HepG2 (cell line): ENCODE measurements around the gene BMPR2. TPM values are rescaled to one million over a fixed set of nuclear protein-coding genes. Genes with fewer than 3 reads are reported as not detected.

Experiments
- DDIT3 ChIP-seq: sonication (generic); formaldehyde crosslinking; IDR thresholded peaks from 2 replicates; pipeline ENCODE4 v1.4.0; 2020; ENCODE audit warnings: mild to moderate bottlenecking, missing genetic modification reagents
- GZF1 ChIP-seq: sonication (generic); formaldehyde crosslinking; IDR thresholded peaks from 2 replicates; pipeline ENCODE4 v1.5.1; 2020; ENCODE audit warnings: mild to moderate bottlenecking, missing genetic modification reagents
- HINFP ChIP-seq: sonication (generic); formaldehyde crosslinking; IDR thresholded peaks from 2 replicates; pipeline ENCODE4 v1.4.0; 2020; ENCODE audit warnings: low read depth, mild to moderate bottlenecking, missing genetic modification reagents
- HNRNPK ChIP-seq: fragments of 200-400 bp; formaldehyde crosslinking; IDR thresholded peaks from 2 replicates; pipeline ENCODE4 v1.6.1; 2018; ENCODE audit warnings: low read length, low read depth, moderate library complexity, mild to moderate bottlenecking; ENCODE audit not compliant: poor library complexity, severe bottlenecking
- HOMEZ ChIP-seq: IDR thresholded peaks from 2 replicates; pipeline ENCODE4 v1.6.1; 2016; ENCODE audit warnings: low read depth
- JUNB ChIP-seq: sonication (generic); formaldehyde crosslinking; IDR thresholded peaks from 2 replicates; pipeline ENCODE4 v1.8.0; 2022; ENCODE audit warnings: missing genetic modification reagents, mild to moderate bottlenecking, borderline replicate concordance
- MXD4 ChIP-seq: IDR thresholded peaks from 2 replicates; pipeline ENCODE4 v1.6.1; 2016; ENCODE audit warnings: mild to moderate bottlenecking, missing biosample characterization, missing genetic modification reagents
- PAWR ChIP-seq: sonication (generic); formaldehyde crosslinking; IDR thresholded peaks from 2 replicates; pipeline ENCODE4 v1.4.0; 2020; ENCODE audit warnings: missing genetic modification reagents, mild to moderate bottlenecking, borderline replicate concordance
- PRDM10 ChIP-seq: sonication (generic); formaldehyde crosslinking; IDR thresholded peaks from 2 replicates; pipeline ENCODE4 v1.4.0; 2020; ENCODE audit warnings: low read depth, missing genetic modification reagents
- RARG ChIP-seq: sonication (generic); formaldehyde crosslinking; IDR thresholded peaks from 2 replicates; pipeline ENCODE4 v1.4.0; 2020; ENCODE audit warnings: low read depth, mild to moderate bottlenecking, missing genetic modification reagents
- SIX1 ChIP-seq: sonication (generic); formaldehyde crosslinking; IDR thresholded peaks from 2 replicates; pipeline ENCODE4 v1.4.0; 2020; ENCODE audit warnings: missing genetic modification reagents, borderline replicate concordance
- SRSF1 ChIP-seq: fragments of 200-400 bp; formaldehyde crosslinking; optimal IDR thresholded peaks from 2 replicates; pipeline ENCODE3; 2017; ENCODE audit warnings: mild to moderate bottlenecking, low read depth, low read length, moderate library complexity
- TERF1 ChIP-seq: sonication (generic); formaldehyde crosslinking; IDR thresholded peaks from 2 replicates; pipeline ENCODE4 v1.8.0; 2022; ENCODE audit warnings: mild to moderate bottlenecking, missing genetic modification reagents, moderate library complexity
- THAP7 ChIP-seq: sonication (generic); formaldehyde crosslinking; IDR thresholded peaks from 2 replicates; pipeline ENCODE4 v1.8.1; 2023; ENCODE audit warnings: mild to moderate bottlenecking, missing genetic modification reagents
- ZNF292 ChIP-seq: sonication (generic); formaldehyde crosslinking; IDR thresholded peaks from 2 replicates; pipeline ENCODE4 v1.8.1; 2022; ENCODE audit warnings: mild to moderate bottlenecking, low read depth, missing genetic modification reagents, borderline replicate concordance
- ZNF451 ChIP-seq: sonication (generic); formaldehyde crosslinking; IDR thresholded peaks from 2 replicates; pipeline ENCODE4 v1.5.0; 2020; ENCODE audit warnings: mild to moderate bottlenecking, missing genetic modification reagents
- ZNF749 ChIP-seq: sonication (generic); formaldehyde crosslinking; IDR thresholded peaks from 2 replicates; pipeline ENCODE4 v1.8.0; 2022; ENCODE audit warnings: mild to moderate bottlenecking, missing genetic modification reagents, moderate library complexity, borderline replicate concordance
- ZNF850 ChIP-seq: sonication (generic); formaldehyde crosslinking; conservative IDR thresholded peaks from 2 replicates; pipeline ENCODE4 v1.9.0; 2021; ENCODE audit warnings: mild to moderate bottlenecking, missing genetic modification reagents
- polyA plus RNA-seq, 8 experiments: library from polyadenylated mRNA; depleted of rRNA in 3 of 8; stranded (reverse) in 7 of 8; unstranded in 1 of 8; fragments of >200 nt; fragmentation: Illumina TruSeq in 4 of 8; extraction: Trizol in 4 of 8; gene quantifications; 2 replicates each; pipeline versions ENCODE4 v1.2.1 to v1.2.3, GENCODE V29; 2011 to 2016; ENCODE audit warnings: low read depth in 4 of 8, missing spikeins in 1 of 8, mixed read lengths in 1 of 8; ENCODE audit not compliant: insufficient read depth in 1 of 8
- total RNA-seq, 5 experiments: library from RNA; depleted of rRNA; stranded (reverse); fragments of >200 nt; fragmentation: Illumina TruSeq; extraction: Trizol; gene quantifications; 2 replicates each; pipeline ENCODE4 v1.2.3, GENCODE V29; 2016; ENCODE audit warnings: low read depth in 1 of 5

Gene BMPR2
- total and polyA plus RNA-seq, 2 of the 13 experiments (the other 11 are each of a cell fraction or from before 2014, with no cell fraction given): 5.5 to 10.3 TPM

- TF ChIP-seq PRDM10 (CRISPR knock-in tag) (peak; percentile 51; the same call in 1 of the 2 replicates), DDIT3 (no peak), HOMEZ (CRISPR knock-in tag) (peak; percentile 93), ZNF292 (CRISPR knock-in tag) (peak; percentile 82; the same call in 1 of the 2 replicates), SIX1 (CRISPR knock-in tag) (no peak), ZNF850 (CRISPR knock-in tag) (no peak), HINFP (CRISPR knock-in tag) (no peak), HNRNPK (no peak), PAWR (no peak), JUNB (CRISPR knock-in tag) (no peak), GZF1 (CRISPR knock-in tag) (no peak), RARG (CRISPR knock-in tag) (no peak), MXD4 (no peak), THAP7 (no peak), ZNF749 (CRISPR knock-in tag) (no peak), TERF1 (CRISPR knock-in tag) (no peak), SRSF1 (no peak), ZNF451 (no peak)
Observed at GRCh38 chr2:202494300-202495229, 118.4 kb downstream of the BMPR2 start (continued).
